ENCODE data around the gene PARD6A.

DNA sequence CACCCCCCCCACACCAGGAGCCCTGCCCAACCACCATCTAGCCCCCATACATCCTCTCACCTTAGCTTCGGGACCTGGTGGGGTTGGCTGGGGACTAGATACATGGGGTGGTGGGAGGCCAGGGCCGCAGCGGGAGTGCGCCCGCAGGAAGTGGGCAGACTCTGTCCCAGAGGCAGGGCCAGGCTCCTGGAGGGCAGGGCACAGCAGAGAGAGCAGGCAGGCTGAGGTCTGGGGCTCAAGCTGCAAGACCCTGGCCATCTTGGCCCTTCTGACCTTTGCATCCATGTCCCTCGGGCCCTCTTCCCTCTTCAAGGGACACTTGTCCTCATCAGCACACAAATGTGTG is 3.1 kb downstream of the PARD6A start:
- TF ChIP-seq, protein P1, sequence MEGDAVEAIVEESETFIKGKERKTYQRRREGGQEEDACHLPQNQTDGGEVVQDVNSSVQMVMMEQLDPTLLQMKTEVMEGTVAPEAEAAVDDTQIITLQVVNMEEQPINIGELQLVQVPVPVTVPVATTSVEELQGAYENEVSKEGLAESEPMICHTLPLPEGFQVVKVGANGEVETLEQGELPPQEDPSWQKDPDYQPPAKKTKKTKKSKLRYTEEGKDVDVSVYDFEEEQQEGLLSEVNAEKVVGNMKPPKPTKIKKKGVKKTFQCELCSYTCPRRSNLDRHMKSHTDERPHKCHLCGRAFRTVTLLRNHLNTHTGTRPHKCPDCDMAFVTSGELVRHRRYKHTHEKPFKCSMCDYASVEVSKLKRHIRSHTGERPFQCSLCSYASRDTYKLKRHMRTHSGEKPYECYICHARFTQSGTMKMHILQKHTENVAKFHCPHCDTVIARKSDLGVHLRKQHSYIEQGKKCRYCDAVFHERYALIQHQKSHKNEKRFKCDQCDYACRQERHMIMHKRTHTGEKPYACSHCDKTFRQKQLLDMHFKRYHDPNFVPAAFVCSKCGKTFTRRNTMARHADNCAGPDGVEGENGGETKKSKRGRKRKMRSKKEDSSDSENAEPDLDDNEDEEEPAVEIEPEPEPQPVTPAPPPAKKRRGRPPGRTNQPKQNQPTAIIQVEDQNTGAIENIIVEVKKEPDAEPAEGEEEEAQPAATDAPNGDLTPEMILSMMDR (IDR thresholded peaks at IDR 0.05): no peak
- no peak for TF ChIP-seq POLR2A (IDR thresholded peaks at IDR 0.05; ENCODE audit: low read depth)
- no peak for TF ChIP-seq POLR2AphosphoS5 (IDR thresholded peaks at IDR 0.05)
